ENCODE data around the gene EHD4. TPM values are rescaled to one million over a fixed set of nuclear protein-coding genes. Genes with fewer than 3 reads are reported as not detected.

EHD4 gene
- total RNA-seq, 1 donor from 2014 or later: 24.6 TPM

GRCh38 chr15:41848631-41849030 is 123.7 kb downstream of the EHD4 start:
- Histone ChIP-seq H3K27me3 (no peaks in the 10 kb centered on the region), H3K36me3 (peaks cover 0 to 40% of the 10 kb centered on the region in 2 donors), H3K4me1 (peaks cover 17% of the 10 kb centered on the region), H3K4me3 (no peak overlapping the region), H3K27ac (no peak overlapping the region), H3K9me3 (no peaks in the 10 kb centered on the region)
- no peak for DNase-seq (ENCODE audit: extremely low spot score in 2 of 2)
- TF ChIP-seq POLR2AphosphoS5 (IDR thresholded peaks at IDR 0.05; ENCODE audit: insufficient read depth in 1 of 2, low read depth in 1 of 2): no peak
- no peak for TF ChIP-seq POLR2A (IDR thresholded peaks at IDR 0.05)
- TF ChIP-seq CTCF (IDR thresholded peaks at IDR 0.05): no peak
- intact Hi-C loops (cut with DNase I): no loop called here

DNA sequence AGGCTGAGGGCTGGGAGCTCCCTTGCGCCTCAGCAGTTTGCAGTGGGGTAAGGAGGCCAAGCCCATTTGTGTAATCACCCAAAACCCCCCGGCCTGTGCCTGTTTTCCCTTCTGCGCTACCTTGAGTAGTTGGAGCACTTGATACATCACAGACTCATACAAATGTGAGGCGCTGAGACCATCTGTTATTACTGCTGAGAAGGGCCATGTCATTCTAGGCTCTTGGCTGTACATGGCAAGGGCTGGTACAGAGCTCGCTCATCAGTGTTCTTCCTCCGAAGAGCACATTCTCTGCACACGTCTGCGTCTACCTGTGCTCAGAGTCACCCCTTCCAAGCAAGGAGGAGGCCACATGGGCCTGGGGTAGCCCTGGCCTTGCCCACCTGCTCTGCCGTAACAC is 124.4 kb downstream of the EHD4 start:
- intact Hi-C loops (cut with DNase I): no loop called here
- Histone ChIP-seq H3K27me3 (no peaks in the 10 kb centered on the region), H3K36me3 (peaks cover 0 to 40% of the 10 kb centered on the region in 2 donors)

DNA sequence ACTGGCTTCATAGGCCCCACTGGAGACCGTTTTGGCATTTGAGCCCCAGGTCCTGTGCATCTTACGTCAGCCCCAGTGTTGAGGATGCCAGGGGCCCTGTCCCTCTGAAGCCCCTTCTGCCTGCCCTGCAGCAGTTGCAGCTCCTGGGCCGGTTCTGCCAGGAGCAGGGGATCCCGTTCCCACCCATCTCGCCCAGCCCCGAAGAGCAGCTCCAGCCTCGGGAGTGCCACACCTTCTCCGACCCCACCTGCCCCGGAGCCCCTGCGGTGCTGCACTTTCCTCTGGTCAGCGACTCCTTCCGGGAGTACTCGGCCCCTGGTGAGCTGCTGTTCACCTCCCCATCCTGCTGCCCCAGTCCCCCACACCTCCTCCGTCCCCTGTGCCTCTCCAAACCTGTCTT is 125.2 kb downstream of the EHD4 start:
- peaks cover 0 to 40% of the 10 kb centered on the region in 2 donors for H3K36me3 ChIP-seq
- H3K27me3 ChIP-seq: no peaks in the 10 kb centered on the region
- TF ChIP-seq CTCF (IDR thresholded peaks at IDR 0.05) (no peak), POLR2A (IDR thresholded peaks at IDR 0.05) (no peak), POLR2AphosphoS5 (IDR thresholded peaks at IDR 0.05; ENCODE audit: insufficient read depth in 1 of 2, low read depth in 1 of 2) (no peak)
- no peaks in the 10 kb centered on the region for H3K9me3 ChIP-seq
- H3K4me1 ChIP-seq: peaks cover 17% of the 10 kb centered on the region
- no peak overlapping the region for H3K4me3 ChIP-seq
- no peak for DNase-seq (ENCODE audit: extremely low spot score in 2 of 2)
- intact Hi-C loops (cut with DNase I): no loop called here
- H3K27ac ChIP-seq: no peak overlapping the region

More for the DNA sequence above, 124.4 kb downstream of the EHD4 start:
- H3K4me3 ChIP-seq: no peak overlapping the region
- no peak for TF ChIP-seq POLR2AphosphoS5 (IDR thresholded peaks at IDR 0.05; ENCODE audit: insufficient read depth in 1 of 2, low read depth in 1 of 2)
- no peak for TF ChIP-seq POLR2A (IDR thresholded peaks at IDR 0.05)
- TF ChIP-seq CTCF (IDR thresholded peaks at IDR 0.05): no peak
- H3K4me1 ChIP-seq: peaks cover 17% of the 10 kb centered on the region
- H3K27ac ChIP-seq: no peak overlapping the region
- no peaks in the 10 kb centered on the region for H3K9me3 ChIP-seq
- DNase-seq (ENCODE audit: extremely low spot score in 2 of 2): no peak

Small RNA genes within 50 kb of the gene (microRNA-seq; reads per million reads assigned to microRNA genes)
- not detected for gene MIR4310 (ENCODE audit: borderline number of aligned reads, borderline replicate concordance)

Small RNA genes within 50 kb of the gene (small RNA-seq; reads per million reads assigned to genes)
- gene MIR4310: not detected
- gene RNA5SP393: not detected

Other genes starting within 250 kb of the EHD4 start
- 35.8 TPM for gene MAPKBP1, start 198.1 kb downstream of the EHD4 start, total RNA-seq
- gene JMJD7, start 144.5 kb downstream of the EHD4 start, total RNA-seq: 26.3 TPM
- 34.1 TPM for gene PLA2G4B, start 133.7 kb downstream of the EHD4 start, total RNA-seq
- 0.49 TPM for gene SPTBN5, start 78.5 kb downstream of the EHD4 start, total RNA-seq
- gene PLA2G4E, start 48.5 kb upstream of the EHD4 start, total RNA-seq: 8.8 TPM
- gene PLA2G4D, start 122.0 kb upstream of the EHD4 start, total RNA-seq: 26.5 TPM
- 35.1 TPM for gene PLA2G4F, start 184.1 kb upstream of the EHD4 start, total RNA-seq
- 85.2 TPM for gene VPS39, start 235.7 kb upstream of the EHD4 start, total RNA-seq

Measured in vagina (tissue), 2 donors.